ENCODE data around the gene PNMA8B. TPM values are rescaled to one million over a fixed set of nuclear protein-coding genes. Genes with fewer than 3 reads are reported as not detected.

The PNMA8B gene
- total RNA-seq, 1 experiment from 2014 or later: 1.5 TPM

DNA sequence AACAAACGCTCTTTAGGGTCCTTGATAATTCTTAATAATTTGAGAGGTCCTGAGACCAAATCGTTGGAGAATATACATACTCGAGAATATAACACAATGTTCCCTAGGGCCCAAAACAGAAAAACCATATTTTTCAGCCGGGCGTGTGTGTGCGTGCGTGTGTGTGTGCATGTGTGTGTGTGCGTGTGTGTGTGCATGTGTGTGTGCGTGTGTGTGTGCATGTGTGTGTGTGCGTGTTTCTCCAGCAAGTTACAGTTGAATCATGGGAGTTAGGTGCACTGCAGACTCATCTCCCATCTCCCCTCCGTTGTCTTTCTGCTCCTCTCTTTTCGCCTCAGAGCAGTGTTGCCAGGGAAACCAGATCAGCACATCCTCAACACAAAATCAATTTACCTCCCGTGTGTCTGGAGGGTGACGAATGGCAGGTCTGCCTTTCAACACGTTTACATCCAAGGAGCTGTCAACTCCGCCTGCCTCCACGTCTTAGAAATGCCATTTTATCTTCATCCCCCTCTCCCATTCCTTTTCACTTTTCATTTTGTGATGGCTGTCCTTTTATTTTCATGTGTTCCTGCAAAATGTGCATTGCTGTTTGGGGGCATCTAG, 8.3 kb upstream of the PNMA8B start:
- Histone ChIP-seq H3K27me3 (ENCODE audit: insufficient read depth, low read length) (no peaks in the 10 kb centered on the region), H2BK12ac (ENCODE audit: insufficient read length, low read depth, low read length) (no peak overlapping the region), H3K4ac (ENCODE audit: low read depth, low read length) (no peak overlapping the region), H3K56ac (ENCODE audit: insufficient read length, low read depth, low read length) (no peak overlapping the region), H3K14ac (ENCODE audit: insufficient read depth, low read length) (no peak overlapping the region), H3K23me2 (ENCODE audit: insufficient read length, low read depth, low read length, poor library complexity, severe bottlenecking) (no peaks in the 10 kb centered on the region), H3K79me2 (ENCODE audit: insufficient read depth, low read length) (no peaks in the 10 kb centered on the region), H4K20me1 (ENCODE audit: control insufficient read depth, insufficient read depth, insufficient read length) (no peaks in the 10 kb centered on the region), H3K79me1 (ENCODE audit: insufficient read depth, low read depth, low read length, poor library complexity, severe bottlenecking) (no peaks in the 10 kb centered on the region), H2BK120ac (ENCODE audit: low read depth, low read length, poor library complexity, severe bottlenecking) (no peak overlapping the region), H3K9me3 (ENCODE audit: control insufficient read depth, low read depth, low read length) (no peaks in the 10 kb centered on the region), H3K9ac (ENCODE audit: extremely low read depth, insufficient read length, low read length) (no peak overlapping the region), H3K4me2 (ENCODE audit: insufficient read depth, insufficient read length, low read length) (no peak overlapping the region), H3T11ph (ENCODE audit: low read length) (no peak overlapping the region), H4K8ac (replicated peaks; ENCODE audit: insufficient read length, low read depth, low read length) (no peak overlapping the region), H3K27ac (ENCODE audit: insufficient read length, low read depth, low read length) (no peak overlapping the region), H3K23ac (ENCODE audit: insufficient read length, low read depth, low read length) (no peak overlapping the region), H3K4me1 (ENCODE audit: insufficient read depth, low read length) (no peaks in the 10 kb centered on the region), H2AK5ac (ENCODE audit: insufficient read length, low read length) (no peak overlapping the region), H4K91ac (ENCODE audit: insufficient read length, low read depth, low read length) (no peak overlapping the region), H4K5ac (ENCODE audit: insufficient read length, low read depth, low read length) (no peak overlapping the region), H2AFZ (ENCODE audit: low read length) (no peak overlapping the region), H3K18ac (ENCODE audit: insufficient read length, low read depth, low read length) (no peak overlapping the region), H2BK15ac (ENCODE audit: low read depth, low read length) (no peak overlapping the region), H2BK5ac (ENCODE audit: insufficient read length, low read length) (no peak overlapping the region), H2BK20ac (ENCODE audit: low read depth, low read length, poor library complexity, severe bottlenecking) (no peak overlapping the region)
- Mint-ChIP-seq H3K4me3 (no peak overlapping the region), H3K9me3 (no peaks in the 10 kb centered on the region), H3K4me1 (no peaks in the 10 kb centered on the region), H3K27ac (no peak overlapping the region), H3K27me3 (ENCODE audit: low read depth) (peaks cover 16% of the 10 kb centered on the region), H3K36me3 (ENCODE audit: insufficient read depth in 1 of 3, low read depth in 3 of 3) (no peaks in the 10 kb centered on the region)
- WGBS (ENCODE audit: extremely low coverage, insufficient read length, low lambda C conversion rate): no CpG with 5 or more reads among the region's 17 CpGs
- no peak for DNase-seq
- TF ChIP-seq, protein P1, sequence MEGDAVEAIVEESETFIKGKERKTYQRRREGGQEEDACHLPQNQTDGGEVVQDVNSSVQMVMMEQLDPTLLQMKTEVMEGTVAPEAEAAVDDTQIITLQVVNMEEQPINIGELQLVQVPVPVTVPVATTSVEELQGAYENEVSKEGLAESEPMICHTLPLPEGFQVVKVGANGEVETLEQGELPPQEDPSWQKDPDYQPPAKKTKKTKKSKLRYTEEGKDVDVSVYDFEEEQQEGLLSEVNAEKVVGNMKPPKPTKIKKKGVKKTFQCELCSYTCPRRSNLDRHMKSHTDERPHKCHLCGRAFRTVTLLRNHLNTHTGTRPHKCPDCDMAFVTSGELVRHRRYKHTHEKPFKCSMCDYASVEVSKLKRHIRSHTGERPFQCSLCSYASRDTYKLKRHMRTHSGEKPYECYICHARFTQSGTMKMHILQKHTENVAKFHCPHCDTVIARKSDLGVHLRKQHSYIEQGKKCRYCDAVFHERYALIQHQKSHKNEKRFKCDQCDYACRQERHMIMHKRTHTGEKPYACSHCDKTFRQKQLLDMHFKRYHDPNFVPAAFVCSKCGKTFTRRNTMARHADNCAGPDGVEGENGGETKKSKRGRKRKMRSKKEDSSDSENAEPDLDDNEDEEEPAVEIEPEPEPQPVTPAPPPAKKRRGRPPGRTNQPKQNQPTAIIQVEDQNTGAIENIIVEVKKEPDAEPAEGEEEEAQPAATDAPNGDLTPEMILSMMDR (conservative IDR thresholded peaks at IDR 0.05): no peak
